ENCODE measurements around the gene COPS8. TPM values are rescaled to one million over a fixed set of nuclear protein-coding genes. Genes with fewer than 3 reads are reported as not detected.
A peak's percentile ranks its signal among the peaks of the same experiment; 100 is the strongest.

Gene COPS8
- total RNA-seq, 1 donor from 2014 or later = 111 TPM

DNA sequence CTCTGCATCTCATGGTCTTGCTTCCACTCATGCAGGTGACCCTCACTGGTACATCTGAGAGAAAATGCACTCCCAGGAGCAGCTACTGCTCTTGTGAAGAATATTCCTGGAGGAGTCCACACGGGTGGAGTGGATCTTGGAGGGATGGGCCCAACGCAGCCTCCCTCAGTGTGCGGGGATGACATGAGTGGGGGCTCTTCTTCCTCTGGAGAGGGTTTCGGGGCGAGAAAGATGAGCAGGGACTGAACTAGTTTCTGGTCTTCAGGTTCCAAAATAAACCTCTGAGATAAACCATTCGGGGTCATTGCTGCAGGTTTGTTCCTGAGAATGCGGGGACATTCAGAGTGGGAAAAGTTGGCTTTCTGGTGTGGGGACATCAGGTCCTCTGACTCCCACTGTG lies 39.1 kb downstream of the COPS8 start:
- H3K4me3 ChIP-seq (ENCODE audit: low read depth, low read length) = no peak overlapping the region
- no peak for DNase-seq (ENCODE audit: low read depth)
- TF ChIP-seq, protein P1, sequence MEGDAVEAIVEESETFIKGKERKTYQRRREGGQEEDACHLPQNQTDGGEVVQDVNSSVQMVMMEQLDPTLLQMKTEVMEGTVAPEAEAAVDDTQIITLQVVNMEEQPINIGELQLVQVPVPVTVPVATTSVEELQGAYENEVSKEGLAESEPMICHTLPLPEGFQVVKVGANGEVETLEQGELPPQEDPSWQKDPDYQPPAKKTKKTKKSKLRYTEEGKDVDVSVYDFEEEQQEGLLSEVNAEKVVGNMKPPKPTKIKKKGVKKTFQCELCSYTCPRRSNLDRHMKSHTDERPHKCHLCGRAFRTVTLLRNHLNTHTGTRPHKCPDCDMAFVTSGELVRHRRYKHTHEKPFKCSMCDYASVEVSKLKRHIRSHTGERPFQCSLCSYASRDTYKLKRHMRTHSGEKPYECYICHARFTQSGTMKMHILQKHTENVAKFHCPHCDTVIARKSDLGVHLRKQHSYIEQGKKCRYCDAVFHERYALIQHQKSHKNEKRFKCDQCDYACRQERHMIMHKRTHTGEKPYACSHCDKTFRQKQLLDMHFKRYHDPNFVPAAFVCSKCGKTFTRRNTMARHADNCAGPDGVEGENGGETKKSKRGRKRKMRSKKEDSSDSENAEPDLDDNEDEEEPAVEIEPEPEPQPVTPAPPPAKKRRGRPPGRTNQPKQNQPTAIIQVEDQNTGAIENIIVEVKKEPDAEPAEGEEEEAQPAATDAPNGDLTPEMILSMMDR (conservative IDR thresholded peaks at IDR 0.05; ENCODE audit: low read depth, low read length) = no peak

DNA sequence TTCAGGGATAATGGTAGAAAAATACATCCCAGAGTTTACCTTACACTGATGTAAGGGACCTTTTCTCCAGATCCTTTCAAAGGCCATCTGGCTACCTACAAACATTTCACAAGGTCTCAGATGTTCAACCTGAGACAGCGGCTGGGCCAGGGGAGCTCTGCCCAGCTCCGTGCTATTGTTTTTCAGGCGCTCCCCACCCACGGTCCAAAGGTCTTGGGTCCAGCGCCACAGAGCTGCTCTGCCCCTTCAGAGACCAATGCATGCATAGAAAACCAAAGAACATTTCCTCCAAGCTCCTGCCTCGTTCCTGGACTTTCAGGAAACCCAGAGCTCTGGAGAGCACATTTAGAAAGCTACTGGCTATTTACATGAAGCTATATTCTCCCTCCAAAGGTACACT lies 40.3 kb downstream of the COPS8 start:
- H3K4me3 ChIP-seq (ENCODE audit: low read depth, low read length) = no peak overlapping the region
- TF ChIP-seq, protein P1 (conservative IDR thresholded peaks at IDR 0.05; ENCODE audit: low read depth, low read length) = no peak
- no peak for DNase-seq (ENCODE audit: low read depth)

DNA sequence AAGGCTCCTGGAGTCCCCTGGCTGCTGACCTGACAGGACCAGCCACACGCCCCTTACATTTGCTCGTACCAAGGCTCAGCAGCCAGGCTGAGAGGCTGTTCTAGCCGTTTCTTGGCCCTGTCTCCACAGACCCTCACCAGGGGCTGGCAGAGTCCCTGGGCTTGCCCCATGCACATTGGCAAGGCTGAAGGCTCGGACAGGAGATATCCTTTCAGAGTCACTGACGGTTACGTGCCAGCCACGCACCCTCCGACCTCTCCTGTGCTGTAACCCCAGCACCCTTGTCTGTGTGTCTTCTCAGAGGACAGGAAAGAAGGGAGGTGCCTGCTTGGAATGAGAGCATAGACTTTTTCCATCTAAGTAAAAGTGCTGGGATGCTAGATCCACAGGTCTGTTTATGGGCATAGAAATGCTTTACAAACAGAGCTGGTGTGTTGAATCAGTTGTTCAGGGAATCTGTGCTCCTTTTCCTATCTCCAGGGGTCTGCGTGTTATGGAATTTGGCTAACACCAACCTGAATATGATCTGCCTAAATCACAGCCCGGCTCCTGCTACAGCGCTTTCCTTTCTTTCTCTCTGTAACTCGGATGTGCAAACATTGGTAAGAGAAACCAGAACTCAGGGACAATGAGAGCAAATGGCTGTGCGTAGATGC lies 41.0 kb downstream of the COPS8 start:
- TF ChIP-seq, protein P1 (conservative IDR thresholded peaks at IDR 0.05; ENCODE audit: low read depth, low read length) = no peak
- DNase-seq (ENCODE audit: low read depth) = no peak

DNA sequence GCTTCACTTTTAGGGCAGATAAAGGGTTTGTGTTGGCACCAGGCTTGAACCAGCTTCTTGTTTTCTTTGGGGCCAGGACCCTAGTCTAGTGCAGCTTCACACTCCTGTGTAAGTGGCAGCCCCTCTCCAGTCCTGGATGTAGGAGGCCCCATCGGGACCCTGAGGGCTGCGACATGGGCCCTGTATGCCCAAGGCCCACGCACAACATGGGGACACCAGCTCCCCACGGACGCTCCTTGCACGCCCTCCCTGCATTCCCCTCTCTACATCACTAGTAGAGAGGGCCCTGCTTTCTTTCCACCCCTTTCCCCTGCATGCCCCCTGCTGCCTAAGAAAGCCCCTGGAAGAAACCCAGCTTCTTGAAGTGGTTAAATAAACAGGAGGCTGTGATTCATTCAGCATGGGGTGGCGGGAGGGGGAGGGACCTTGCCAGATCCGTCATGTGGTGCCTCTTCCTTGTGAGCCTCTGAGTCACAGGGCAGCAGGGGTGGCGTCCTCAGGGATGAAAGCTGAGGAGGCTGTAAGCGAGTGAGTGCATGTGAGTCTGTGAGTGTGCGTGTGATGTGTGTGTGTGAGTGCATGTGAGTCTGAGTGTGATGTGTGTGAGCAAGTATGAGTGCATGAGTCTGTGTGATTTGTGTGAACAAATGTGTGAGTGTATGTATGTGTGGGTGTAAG lies 42.5 kb downstream of the COPS8 start:
- H3K4me3 ChIP-seq (ENCODE audit: low read depth, low read length) = no peak overlapping the region

More for the DNA sequence above, 41.0 kb downstream of the COPS8 start:
- H3K4me3 ChIP-seq (ENCODE audit: low read depth, low read length) = no peak overlapping the region

DNA sequence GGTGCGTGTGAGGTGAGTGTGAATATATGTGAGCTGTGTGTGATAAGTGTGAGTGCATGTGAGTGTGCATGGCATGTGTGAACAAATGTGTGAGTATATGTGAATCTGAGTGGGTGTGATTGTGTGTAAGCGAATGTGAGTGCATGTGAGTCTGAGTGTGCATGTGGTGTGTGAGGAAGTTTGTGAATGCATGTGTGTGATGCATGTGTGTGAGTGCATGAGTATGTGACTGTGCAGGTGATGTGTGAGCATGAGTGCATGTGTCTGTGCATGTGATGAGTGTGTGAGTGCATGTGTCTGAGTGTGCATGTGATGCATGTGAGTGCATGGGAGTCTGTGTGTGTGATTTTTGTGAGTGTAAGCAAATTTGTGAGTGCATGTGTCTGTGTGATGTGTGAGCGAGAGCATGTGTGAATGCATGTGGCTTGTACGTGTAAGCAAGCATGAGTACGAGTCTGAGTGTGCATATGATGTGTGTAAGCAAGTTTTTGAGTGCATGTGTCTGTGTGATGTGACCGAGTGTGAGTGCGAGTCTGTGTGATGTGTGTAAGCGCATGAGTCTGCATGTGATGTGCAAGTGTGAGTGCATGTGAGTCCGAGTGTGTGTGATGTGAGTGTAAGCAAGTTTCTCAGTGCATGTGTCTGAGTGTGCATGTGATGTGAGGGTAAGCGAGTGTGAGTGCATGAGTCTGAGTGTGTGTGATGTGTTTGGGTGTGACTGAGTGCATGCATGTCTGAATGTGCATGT lies 43.3 kb downstream of the COPS8 start:
- H3K4me3 ChIP-seq (ENCODE audit: low read depth, low read length) = no peak overlapping the region
- no peak for DNase-seq (ENCODE audit: low read depth)
- TF ChIP-seq, protein P1 (conservative IDR thresholded peaks at IDR 0.05; ENCODE audit: low read depth, low read length) = no peak

More for the DNA sequence above, 42.5 kb downstream of the COPS8 start:
- DNase-seq (ENCODE audit: low read depth) = peak; percentile 88
- TF ChIP-seq, protein P1 (conservative IDR thresholded peaks at IDR 0.05; ENCODE audit: low read depth, low read length) = peak; percentile 24

DNA sequence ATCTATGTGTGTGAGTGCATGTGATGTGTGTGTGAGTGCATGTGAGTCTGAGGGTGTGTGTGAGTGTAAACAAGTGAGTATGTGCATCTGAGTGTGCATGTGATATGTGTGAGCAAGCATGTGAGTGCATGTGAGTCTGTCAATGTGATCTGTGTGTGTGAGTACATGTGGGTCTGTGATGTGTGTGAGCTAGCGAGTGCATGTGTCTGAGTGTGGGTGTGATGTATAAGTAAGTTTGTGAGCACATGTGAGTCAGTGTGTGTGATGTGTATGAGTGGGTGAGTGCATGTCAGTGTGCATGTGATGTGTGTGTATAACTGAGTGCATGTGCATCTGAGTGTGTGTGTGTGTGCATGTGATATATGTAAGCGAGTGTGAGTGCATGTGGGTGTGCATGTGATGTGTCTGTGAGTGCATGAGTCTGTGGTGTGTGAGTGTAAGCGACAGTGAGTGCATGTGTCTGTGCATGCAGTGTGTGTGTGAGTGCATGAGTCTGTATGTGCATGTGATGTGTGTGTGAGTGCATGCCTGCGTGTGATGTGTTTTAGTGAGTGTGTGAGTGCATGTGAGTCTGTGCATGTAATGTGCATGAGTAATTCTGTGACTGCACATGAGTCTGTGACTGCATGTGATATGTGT lies 44.1 kb downstream of the COPS8 start:
- DNase-seq (ENCODE audit: low read depth) = no peak
- H3K4me3 ChIP-seq (ENCODE audit: low read depth, low read length) = no peak overlapping the region
- TF ChIP-seq, protein P1 (conservative IDR thresholded peaks at IDR 0.05; ENCODE audit: low read depth, low read length) = no peak

All from epithelial cell of proximal tubule (primary cell).